IMR-90 (cell line): ENCODE data around the gene LCAT. TPM values are rescaled to one million over a fixed set of nuclear protein-coding genes. Genes with fewer than 3 reads are reported as not detected.

Experiments
- ATAC-seq: fragments of 200-7000 bp; cut with Tn5 transposase; 2 replicates; pipeline ENCODE4 v1.9.1; 2020; ENCODE audit warnings: low read depth, mild to moderate bottlenecking, moderate library complexity
- BruUV-seq: library from RNA; stranded (reverse); fragments of 400-500 nt; replicated peaks from 2 replicates; lab custom pipeline; 2021; lab: Mats Ljungman, UMichigan
- CTCF ChIA-PET: fragments of 300-600 bp; formaldehyde crosslinking; extraction: SDS; loops from one replicate; lab custom pipeline; 2021; ENCODE audit warnings: antibody characterized with exemption; lab: Yijun Ruan, JAX
- POLR2A ChIA-PET: fragments of 300-600 bp; sonication (Branson Sonifier 250); formaldehyde crosslinking; loops from one replicate; lab custom pipeline; 2022; ENCODE audit warnings: antibody characterized with exemption; ENCODE audit not compliant: unreplicated experiment; lab: Charles Lee
- DNase-seq: peaks from one replicate; pipeline ENCODE4 v3.0.0; 2013
- H2AFZ ChIP-seq: replicated peaks from 2 replicates; pipeline ENCODE3; 2013; ENCODE audit warnings: low read length, mild to moderate bottlenecking; ENCODE audit not compliant: poor library complexity
- H2AK5ac ChIP-seq: 2 replicates; pipeline ENCODE4 v1.6.1; 2013; ENCODE audit warnings: low read depth, low read length, inconsistent platforms
- H2AK9ac ChIP-seq: replicated peaks from 2 replicates; pipeline ENCODE3; 2013; ENCODE audit warnings: mild to moderate bottlenecking, low read depth, low read length, moderate library complexity; ENCODE audit not compliant: poor library complexity
- H2BK120ac ChIP-seq: 2 replicates; pipeline ENCODE4 v1.6.1; 2013; ENCODE audit warnings: low read depth, low read length, inconsistent platforms
- H2BK15ac ChIP-seq: 3 replicates; pipeline ENCODE4 v1.6.1; 2013; ENCODE audit warnings: low read depth, low read length, inconsistent platforms
- H2BK20ac ChIP-seq: 2 replicates; pipeline ENCODE4 v1.6.1; 2013; ENCODE audit warnings: low read depth, mild to moderate bottlenecking, inconsistent platforms, low read length, moderate library complexity
- H2BK5ac ChIP-seq: 2 replicates; pipeline ENCODE4 v1.6.1; 2013; ENCODE audit warnings: mild to moderate bottlenecking, low read depth, low read length, inconsistent platforms; ENCODE audit not compliant: poor library complexity, severe bottlenecking
- H3K14ac ChIP-seq: replicated peaks from 2 replicates; pipeline ENCODE4 v1.6.1; 2013; ENCODE audit warnings: low read depth, low read length, inconsistent platforms
- H3K18ac ChIP-seq: 2 replicates; pipeline ENCODE4 v1.6.1; 2013; ENCODE audit warnings: low read depth, low read length, control low read depth
- H3K23ac ChIP-seq: 2 replicates; pipeline ENCODE4 v1.6.1; 2013; ENCODE audit warnings: low read depth, low read length, inconsistent platforms
- H3K27ac ChIP-seq: 2 replicates; pipeline ENCODE4 v1.5.1; 2013; ENCODE audit warnings: mild to moderate bottlenecking, control low read depth, low read length; ENCODE audit not compliant: insufficient read depth
- H3K27me3 ChIP-seq: 2 replicates; pipeline ENCODE4 v1.6.1; 2013; ENCODE audit warnings: low read length; ENCODE audit not compliant: control insufficient read depth, insufficient read depth
- H3K36me3 ChIP-seq: 2 replicates; pipeline ENCODE4 v1.6.1; 2013; ENCODE audit warnings: low read length, mixed read lengths; ENCODE audit not compliant: control insufficient read depth, insufficient read depth
- H3K4ac ChIP-seq: 2 replicates; pipeline ENCODE4 v1.6.1; 2013; ENCODE audit warnings: low read depth, low read length, inconsistent platforms
- H3K4me1 ChIP-seq: 2 replicates; pipeline ENCODE4 v1.6.1; 2013; ENCODE audit warnings: low read length, mixed read lengths; ENCODE audit not compliant: control insufficient read depth, insufficient read depth
- H3K4me2 ChIP-seq: 2 replicates; pipeline ENCODE4 v1.6.1; 2013; ENCODE audit warnings: low read depth, mild to moderate bottlenecking, control low read depth, low read length, moderate library complexity
- H3K4me3 ChIP-seq: 2 replicates; pipeline ENCODE4 v1.5.1; 2013; ENCODE audit warnings: low read depth, mild to moderate bottlenecking, control low read depth, low read length, moderate library complexity; ENCODE audit not compliant: insufficient read depth
- H3K56ac ChIP-seq: 2 replicates; pipeline ENCODE4 v1.6.1; 2013; ENCODE audit warnings: low read length, inconsistent platforms; ENCODE audit not compliant: insufficient read depth; ENCODE audit errors: extremely low read depth
- H3K79me1 ChIP-seq, 2 experiments: 2 replicates each; pipeline ENCODE4 v1.6.1; 2013; ENCODE audit warnings: low read length in 2 of 2, inconsistent platforms in 1 of 2, low read depth in 1 of 2
- H3K9ac ChIP-seq: 2 replicates; pipeline ENCODE4 v1.6.1; 2013; ENCODE audit warnings: low read depth, low read length, control low read depth
- H3K9me1 ChIP-seq: 2 replicates; pipeline ENCODE4 v1.6.1; 2013; ENCODE audit warnings: low read length, inconsistent platforms; ENCODE audit not compliant: insufficient read depth
- H3K9me3 ChIP-seq: 2 replicates; pipeline ENCODE4 v1.6.1; 2013; ENCODE audit warnings: low read length; ENCODE audit not compliant: control insufficient read depth, insufficient read depth
- H4K20me1 ChIP-seq: 2 replicates; pipeline ENCODE4 v1.6.1; 2013; ENCODE audit warnings: low read length, inconsistent platforms; ENCODE audit not compliant: insufficient read depth
- H4K5ac ChIP-seq: 2 replicates; pipeline ENCODE4 v1.6.1; 2013; ENCODE audit warnings: mild to moderate bottlenecking, low read depth, low read length, control low read depth
- H4K8ac ChIP-seq, 2 experiments: 2 replicates each; pipeline ENCODE4 v1.6.1; 2013; ENCODE audit warnings: low read depth in 2 of 2, low read length in 2 of 2, control low read depth in 1 of 2, inconsistent platforms in 1 of 2
- H4K91ac ChIP-seq: 2 replicates; pipeline ENCODE4 v1.6.1; 2013; ENCODE audit warnings: low read depth, low read length, inconsistent platforms; ENCODE audit not compliant: insufficient read depth
- BHLHE40 ChIP-seq: fragments of 150-350 bp; IDR thresholded peaks from 2 replicates; pipeline ENCODE4 v1.6.1; 2016; ENCODE audit warnings: mild to moderate bottlenecking, low read depth, low read length
- CEBPB ChIP-seq: IDR thresholded peaks from 2 replicates; pipeline ENCODE4 v1.6.1; 2012; ENCODE audit warnings: low read depth, low read length, improper control_type of control experiment
- CHD1 ChIP-seq: IDR thresholded peaks from 2 replicates; pipeline ENCODE4 v1.6.1; 2012; ENCODE audit warnings: low read depth, low read length, improper control_type of control experiment
- ELK1 ChIP-seq: fragments of 150-350 bp; IDR thresholded peaks from 2 replicates; pipeline ENCODE4 v1.6.1; 2016; ENCODE audit warnings: low read depth, mild to moderate bottlenecking, low read length, moderate library complexity, borderline replicate concordance
- FOS ChIP-seq: fragments of 150-350 bp; IDR thresholded peaks from 2 replicates; pipeline ENCODE4 v1.6.1; 2016; ENCODE audit warnings: low read depth, low read length
- MAFK ChIP-seq: IDR thresholded peaks from 2 replicates; pipeline ENCODE4 v1.6.1; 2012; ENCODE audit warnings: low read depth, low read length, improper control_type of control experiment
- MAZ ChIP-seq: IDR thresholded peaks from 2 replicates; pipeline ENCODE4 v1.6.1; 2012; ENCODE audit warnings: low read depth, mild to moderate bottlenecking, low read length, improper control_type of control experiment, moderate library complexity, borderline replicate concordance
- MXI1 ChIP-seq: IDR thresholded peaks from 2 replicates; pipeline ENCODE4 v1.6.1; 2012; ENCODE audit warnings: low read depth, mild to moderate bottlenecking, low read length, moderate library complexity, borderline replicate concordance
- NFE2L2 ChIP-seq: fragments of 150-350 bp; IDR thresholded peaks from 2 replicates; pipeline ENCODE4 v1.6.1; 2016; ENCODE audit warnings: low read depth, mild to moderate bottlenecking, low read length
- RAD21 ChIP-seq: IDR thresholded peaks from 2 replicates; pipeline ENCODE4 v1.6.1; 2012; ENCODE audit warnings: low read length, improper control_type of control experiment
- RCOR1 ChIP-seq: IDR thresholded peaks from 2 replicates; pipeline ENCODE4 v1.6.1; 2012; ENCODE audit warnings: mild to moderate bottlenecking, low read length, improper control_type of control experiment; ENCODE audit not compliant: insufficient replicate concordance
- RFX5 ChIP-seq: IDR thresholded peaks from 2 replicates; pipeline ENCODE4 v1.8.0; 2012; ENCODE audit warnings: low read depth, mild to moderate bottlenecking, low read length, moderate library complexity
- SMC3 ChIP-seq: fragments of 150-350 bp; IDR thresholded peaks from 2 replicates; pipeline ENCODE4 v1.6.1; 2016; ENCODE audit warnings: low read depth, mild to moderate bottlenecking, antibody characterized with exemption, low read length, moderate library complexity
- USF2 ChIP-seq: fragments of 150-350 bp; IDR thresholded peaks from 2 replicates; pipeline ENCODE4 v1.6.1; 2017; ENCODE audit warnings: mild to moderate bottlenecking, antibody characterized with exemption, low read length, low read depth
- WGBS, 2 experiments: methylation state at CpG; one replicate each; pipeline versions ENCODE4 v1.1.5 to v1.1.7; 2013; ENCODE audit warnings: missing lambda C conversion rate in 2 of 2; ENCODE audit not compliant: insufficient read length in 1 of 2; ENCODE audit errors: extremely low coverage in 2 of 2; 5-methylcytosine and 5-hydroxymethylcytosine counted together
- dilution Hi-C: fragments of 300-500 bp; cut with HindIII; formaldehyde crosslinking; loops from one replicate; pipeline ENCODE4 v1.14.3; 2018; ENCODE audit warnings: low sequenced_read_pairs; ENCODE audit not compliant: unreplicated experiment
- in situ Hi-C: fragments of 300-500 bp; cut with MboI; formaldehyde crosslinking; loops from 3 replicates; pipeline ENCODE4 v1.14.3; 2019; ENCODE audit warnings: low sequenced_read_pairs, inconsistent platforms, mixed read lengths
- intact Hi-C: fragments of 100-400 bp; cut with micrococcal nuclease; formaldehyde crosslinking; loops from 2 replicates; pipeline ENCODE4 v1.10.0; 2022
- polyA plus RNA-seq, 3 experiments: library from polyadenylated mRNA; depleted of rRNA; stranded (reverse); fragments of >200 nt; gene quantifications; 2 replicates each; pipeline ENCODE4 v1.2.3, GENCODE V29; 2012; ENCODE audit warnings: low replicate concordance in 1 of 3
- total RNA-seq: library from RNA; depleted of rRNA; stranded (reverse); fragments of >200 nt; gene quantifications from 2 replicates; pipeline ENCODE4 v1.2.3, GENCODE V29; 2012
- TF ChIP-seq, protein P1 (sequence below): conservative IDR thresholded peaks from 2 replicates; pipeline ENCODE4 v1.5.1; 2012; ENCODE audit warnings: mild to moderate bottlenecking, low read depth, low read length, improper control_type of control experiment

The LCAT gene
- total and polyA plus RNA-seq, 2 of the 4 experiments (the other 2 are of a cell fraction): 1.4 to 18.8 TPM

DNA sequence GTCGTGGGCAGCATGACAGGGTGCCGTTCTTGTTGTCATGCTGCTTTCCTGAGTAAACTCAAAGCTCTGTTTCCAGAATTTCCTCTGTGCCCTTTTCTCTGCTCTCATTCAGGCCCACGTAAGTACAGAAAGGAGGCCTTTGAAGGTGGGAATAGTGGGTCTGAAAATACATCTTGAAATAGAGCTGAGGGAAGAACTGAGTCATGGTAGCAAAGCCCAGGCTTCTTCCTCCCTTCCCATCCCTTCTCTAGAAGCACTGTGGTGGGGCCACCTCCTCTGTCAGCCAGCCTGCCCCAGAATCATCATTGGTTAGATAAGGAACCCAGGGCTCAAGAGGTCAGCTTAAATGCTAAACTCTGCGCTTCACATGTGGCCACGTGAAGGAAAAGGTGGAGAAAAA is 21.7 kb downstream of the LCAT start:
- dilution Hi-C loops: no loop called here
- H3K18ac ChIP-seq: no peak overlapping the region
- H4K8ac ChIP-seq: no peak overlapping the region
- ChIA-PET CTCF (interaction anchor here (0.8 kb wide), 1 partner anchor 38 kb away, joined by 3 read pairs; no protein-coding TSS in a partner anchor), POLR2A (no interaction called here)
- H3K4me3 ChIP-seq: no peak overlapping the region
- peaks cover 19% of the 10 kb centered on the region for H3K9me1 ChIP-seq
- peaks cover 17% of the 10 kb centered on the region for H3K36me3 ChIP-seq
- H3K14ac ChIP-seq: no peak overlapping the region
- DNase-seq (peak; percentile 25), ATAC-seq (no peak)
- no peak overlapping the region for H2BK15ac ChIP-seq
- no peak overlapping the region for H3K27ac ChIP-seq
- no peak for TF ChIP-seq BHLHE40
- TF ChIP-seq MAFK: no peak
- no peak for TF ChIP-seq CHD1
- no peak for TF ChIP-seq CEBPB
- no peak for TF ChIP-seq RAD21
- TF ChIP-seq, protein P1, sequence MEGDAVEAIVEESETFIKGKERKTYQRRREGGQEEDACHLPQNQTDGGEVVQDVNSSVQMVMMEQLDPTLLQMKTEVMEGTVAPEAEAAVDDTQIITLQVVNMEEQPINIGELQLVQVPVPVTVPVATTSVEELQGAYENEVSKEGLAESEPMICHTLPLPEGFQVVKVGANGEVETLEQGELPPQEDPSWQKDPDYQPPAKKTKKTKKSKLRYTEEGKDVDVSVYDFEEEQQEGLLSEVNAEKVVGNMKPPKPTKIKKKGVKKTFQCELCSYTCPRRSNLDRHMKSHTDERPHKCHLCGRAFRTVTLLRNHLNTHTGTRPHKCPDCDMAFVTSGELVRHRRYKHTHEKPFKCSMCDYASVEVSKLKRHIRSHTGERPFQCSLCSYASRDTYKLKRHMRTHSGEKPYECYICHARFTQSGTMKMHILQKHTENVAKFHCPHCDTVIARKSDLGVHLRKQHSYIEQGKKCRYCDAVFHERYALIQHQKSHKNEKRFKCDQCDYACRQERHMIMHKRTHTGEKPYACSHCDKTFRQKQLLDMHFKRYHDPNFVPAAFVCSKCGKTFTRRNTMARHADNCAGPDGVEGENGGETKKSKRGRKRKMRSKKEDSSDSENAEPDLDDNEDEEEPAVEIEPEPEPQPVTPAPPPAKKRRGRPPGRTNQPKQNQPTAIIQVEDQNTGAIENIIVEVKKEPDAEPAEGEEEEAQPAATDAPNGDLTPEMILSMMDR: no peak
- TF ChIP-seq SMC3: no peak
- no peak for TF ChIP-seq ELK1
- no peak for TF ChIP-seq USF2
- TF ChIP-seq FOS: no peak
- no peak for TF ChIP-seq RCOR1
- no peak for TF ChIP-seq MXI1
- TF ChIP-seq RFX5: no peak
- no peak for TF ChIP-seq MAZ
- no peak for TF ChIP-seq NFE2L2
- H3K79me1 ChIP-seq: peaks cover 19 to 76% of the 10 kb centered on the region in 2 experiments
- no peak overlapping the region for H4K5ac ChIP-seq
- no TSS peak for BruUV-seq
- WGBS, 2 experiments: 20% methylated on average over 1 of the region's 5 CpGs; no CpG with 5 or more reads in 1 of the 2 experiments
- H3K4me2 ChIP-seq: no peak overlapping the region
- in situ Hi-C loops: no loop called here
- H2BK120ac ChIP-seq: no peak overlapping the region
- no peaks in the 10 kb centered on the region for H3K27me3 ChIP-seq
- H4K20me1 ChIP-seq: peaks cover 78% of the 10 kb centered on the region
- H2BK5ac ChIP-seq: no peak overlapping the region
- H3K56ac ChIP-seq: no peak overlapping the region
- H2AK9ac ChIP-seq: no peak overlapping the region
- no peak overlapping the region for H4K91ac ChIP-seq
- no peak overlapping the region for H3K23ac ChIP-seq
- H3K9ac ChIP-seq: no peak overlapping the region
- no peak overlapping the region for H2AFZ ChIP-seq
- intact Hi-C loops: no loop called here
- no peak overlapping the region for H3K4ac ChIP-seq
- H2BK20ac ChIP-seq: no peak overlapping the region
- H2AK5ac ChIP-seq: no peak overlapping the region
- no peaks in the 10 kb centered on the region for H3K9me3 ChIP-seq
- H3K4me1 ChIP-seq: peaks cover 8% of the 10 kb centered on the region
